Measurements from ENCODE around the gene FGD5.

The FGD5 gene

DNA sequence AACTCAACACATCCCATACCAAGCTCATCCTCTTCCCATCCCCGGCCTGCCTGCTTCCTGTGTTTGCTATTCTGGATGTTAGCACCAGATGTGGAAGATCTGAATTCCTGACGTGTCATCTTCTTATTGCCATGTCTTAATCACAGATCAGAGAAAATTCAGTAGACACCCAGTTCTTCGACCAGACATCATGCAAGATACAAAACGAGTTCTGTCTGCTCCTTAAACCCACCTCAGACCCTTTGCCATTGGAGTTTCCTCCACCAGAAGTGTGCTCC lies 52.0 kb downstream of the FGD5 start:
- no peak overlapping the region for H3K4me2 ChIP-seq (ENCODE audit: insufficient read depth, low read length)
- TF ChIP-seq EZH2 (IDR thresholded peaks at IDR 0.05; ENCODE audit: borderline replicate concordance, low read depth, low read length, severe bottlenecking) (no peak), CTCF (IDR thresholded peaks at IDR 0.05; ENCODE audit: borderline replicate concordance, extremely low read depth, low read length, poor library complexity, severe bottlenecking) (no peak)
- no peak overlapping the region for H3K4me3 ChIP-seq (ENCODE audit: low read depth in 1 of 2, low read length in 2 of 2)
- no peaks in the 10 kb centered on the region for H4K20me1 ChIP-seq (ENCODE audit: insufficient read depth, low read length)
- H3K27me3 ChIP-seq (ENCODE audit: insufficient read depth, low read length, poor library complexity), result no peaks in the 10 kb centered on the region
- H3K27ac ChIP-seq (ENCODE audit: low read length), result no peak overlapping the region
- no peak for ATAC-seq (ENCODE audit: insufficient read depth, low read depth)
- H3K79me2 ChIP-seq (ENCODE audit: insufficient read depth, low read length), result no peaks in the 10 kb centered on the region
- H3K36me3 ChIP-seq (ENCODE audit: insufficient read depth, low read length), result no peaks in the 10 kb centered on the region
- H3K4me1 ChIP-seq (ENCODE audit: insufficient read depth, low read length), result peaks cover 10% of the 10 kb centered on the region; the same call in 1 of the 2 replicates
- H3K9ac ChIP-seq (ENCODE audit: low read depth, low read length), result no peak overlapping the region
- H2AFZ ChIP-seq (ENCODE audit: low read depth, low read length), result no peak overlapping the region
- H3K9me3 ChIP-seq (ENCODE audit: insufficient read depth, low read length, severe bottlenecking), result no peaks in the 10 kb centered on the region
- no peak for DNase-seq

DNA sequence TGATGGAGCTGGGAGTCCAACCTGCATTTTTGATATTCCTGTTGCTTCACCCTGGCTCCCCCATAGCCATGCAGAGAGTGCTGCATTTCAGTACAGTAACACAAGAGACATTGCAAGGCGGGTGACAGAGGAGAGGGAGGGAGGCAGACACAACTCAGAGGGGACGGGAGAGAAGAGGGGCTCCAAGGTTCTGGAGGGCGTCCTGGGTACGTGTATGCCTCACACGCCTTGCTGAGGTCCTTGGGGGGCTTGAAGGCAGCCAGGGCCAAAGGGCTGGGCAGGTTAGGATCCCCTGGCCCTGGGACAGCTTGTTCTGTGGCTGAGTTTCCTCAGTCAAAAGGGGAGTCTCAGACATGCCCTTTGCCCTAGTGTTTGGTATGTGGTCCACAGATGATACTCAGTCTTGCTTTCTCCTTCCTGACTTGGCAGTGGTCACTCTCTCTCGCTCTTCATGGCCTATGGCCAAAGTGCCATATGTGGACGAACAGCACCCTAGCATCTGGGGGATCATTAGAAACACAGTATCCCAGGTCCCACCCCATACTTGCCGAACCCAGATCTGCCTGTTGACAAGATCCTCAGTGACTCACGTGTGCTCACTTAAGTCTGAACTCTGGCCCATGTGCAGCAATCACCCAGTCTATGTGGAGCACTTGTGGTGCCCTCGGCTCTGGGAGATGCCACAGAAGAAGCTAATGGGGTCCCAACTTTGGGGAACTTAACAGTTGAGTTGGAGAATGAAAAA lies 52.9 kb downstream of the FGD5 start:
- no peak for TF ChIP-seq EZH2 (IDR thresholded peaks at IDR 0.05; ENCODE audit: borderline replicate concordance, low read depth, low read length, severe bottlenecking)
- no peak for TF ChIP-seq CTCF (IDR thresholded peaks at IDR 0.05; ENCODE audit: borderline replicate concordance, extremely low read depth, low read length, poor library complexity, severe bottlenecking)
- no peak for DNase-seq

GRCh38 chr3:14872706-14873105 lies 53.9 kb downstream of the FGD5 start:
- no peak overlapping the region for H3K27ac ChIP-seq (ENCODE audit: low read length)
- no peaks in the 10 kb centered on the region for H3K27me3 ChIP-seq (ENCODE audit: insufficient read depth, low read length, poor library complexity)
- no peaks in the 10 kb centered on the region for H4K20me1 ChIP-seq (ENCODE audit: insufficient read depth, low read length)
- ATAC-seq (ENCODE audit: insufficient read depth, low read depth) (no peak), DNase-seq (no peak)
- no peaks in the 10 kb centered on the region for H3K79me2 ChIP-seq (ENCODE audit: insufficient read depth, low read length)
- H3K4me1 ChIP-seq (ENCODE audit: insufficient read depth, low read length), result peaks cover 20% of the 10 kb centered on the region; the same call in 1 of the 2 replicates
- TF ChIP-seq EZH2 (IDR thresholded peaks at IDR 0.05; ENCODE audit: borderline replicate concordance, low read depth, low read length, severe bottlenecking) (no peak), CTCF (IDR thresholded peaks at IDR 0.05; ENCODE audit: borderline replicate concordance, extremely low read depth, low read length, poor library complexity, severe bottlenecking) (no peak)
- no peak overlapping the region for H2AFZ ChIP-seq (ENCODE audit: low read depth, low read length)
- H3K36me3 ChIP-seq (ENCODE audit: insufficient read depth, low read length), result no peaks in the 10 kb centered on the region
- H3K4me2 ChIP-seq (ENCODE audit: insufficient read depth, low read length), result no peak overlapping the region
- H3K4me3 ChIP-seq (ENCODE audit: low read depth in 1 of 2, low read length in 2 of 2), result no peak overlapping the region
- H3K9me3 ChIP-seq (ENCODE audit: insufficient read depth, low read length, severe bottlenecking), result no peaks in the 10 kb centered on the region
- no peak overlapping the region for H3K9ac ChIP-seq (ENCODE audit: low read depth, low read length)

More for the DNA sequence above, 52.9 kb downstream of the FGD5 start:
- Histone ChIP-seq H3K9me3 (ENCODE audit: insufficient read depth, low read length, severe bottlenecking) (no peaks in the 10 kb centered on the region), H3K4me1 (ENCODE audit: insufficient read depth, low read length) (peaks cover 13% of the 10 kb centered on the region; the same call in 1 of the 2 replicates), H3K4me3 (ENCODE audit: low read depth in 1 of 2, low read length in 2 of 2) (no peak overlapping the region), H3K27me3 (ENCODE audit: insufficient read depth, low read length, poor library complexity) (no peaks in the 10 kb centered on the region), H3K79me2 (ENCODE audit: insufficient read depth, low read length) (no peaks in the 10 kb centered on the region), H2AFZ (ENCODE audit: low read depth, low read length) (no peak overlapping the region), H4K20me1 (ENCODE audit: insufficient read depth, low read length) (no peaks in the 10 kb centered on the region), H3K4me2 (ENCODE audit: insufficient read depth, low read length) (no peak overlapping the region), H3K36me3 (ENCODE audit: insufficient read depth, low read length) (no peaks in the 10 kb centered on the region), H3K9ac (ENCODE audit: low read depth, low read length) (no peak overlapping the region), H3K27ac (ENCODE audit: low read length) (no peak overlapping the region)
- ATAC-seq (ENCODE audit: insufficient read depth, low read depth), result no peak

All from DND-41 (cell line).